Panc1 (cell line): ENCODE data around the gene FARP1. TPM values are rescaled to one million over a fixed set of nuclear protein-coding genes. Genes with fewer than 3 reads are reported as not detected.

ENCODE experiments used
- ATAC-seq: fragments of 200-7000 bp; cut with Tn5 transposase; 2 replicates; pipeline ENCODE4 v1.9.1; 2020; ENCODE audit warnings: mild to moderate bottlenecking, moderate library complexity
- BruUV-seq: library from RNA; stranded (reverse); fragments of 400-500 nt; replicated peaks from 2 replicates; lab custom pipeline; 2021; lab: Mats Ljungman, UMichigan
- CTCF ChIA-PET: fragments of 300-600 bp; sonication (Branson Sonifier 250); formaldehyde crosslinking; loops from one replicate; lab custom pipeline; 2022; ENCODE audit warnings: antibody characterized with exemption; lab: Charles Lee
- POLR2A ChIA-PET: fragments of 300-600 bp; sonication (Branson Sonifier 250); formaldehyde crosslinking; loops from one replicate; lab custom pipeline; 2022; ENCODE audit warnings: antibody characterized with exemption; lab: Charles Lee
- DNase-seq: peaks from one replicate; pipeline ENCODE4 v3.0.0-alpha.2; 2010; ENCODE audit warnings: low read depth, low spot score
- H3K27ac ChIP-seq: 2 replicates; pipeline ENCODE4 v1.5.1; 2011; ENCODE audit warnings: mild to moderate bottlenecking, low read length, inconsistent platforms
- H3K27me3 ChIP-seq: fragments of 200-500 bp; sonication (Bioruptor generic); 2 replicates; pipeline ENCODE4 v1.6.0; 2014; ENCODE audit warnings: low read length, inconsistent platforms; ENCODE audit not compliant: control insufficient read depth, insufficient read depth
- H3K36me3 ChIP-seq: fragments of 200-500 bp; sonication (Bioruptor generic); 2 replicates; pipeline ENCODE4 v1.5.1; 2014; ENCODE audit warnings: inconsistent platforms, mild to moderate bottlenecking, low read length, moderate library complexity; ENCODE audit not compliant: control insufficient read depth, insufficient read depth
- H3K4me1 ChIP-seq: 2 replicates; pipeline ENCODE4 v1.5.1; 2011; ENCODE audit warnings: inconsistent platforms, mild to moderate bottlenecking, low read length, moderate library complexity; ENCODE audit not compliant: control insufficient read depth, insufficient read depth
- H3K4me3 ChIP-seq, 2 experiments: 2 replicates each; pipeline ENCODE4 v1.5.1; 2011 to 2012; ENCODE audit warnings: low read depth in 2 of 2, low read length in 2 of 2, mild to moderate bottlenecking in 2 of 2, inconsistent platforms in 1 of 2, moderate library complexity in 1 of 2
- H3K9me3 ChIP-seq: fragments of 200-500 bp; sonication (Bioruptor generic); 2 replicates; pipeline ENCODE4 v1.5.1; 2014; ENCODE audit warnings: low read depth, mild to moderate bottlenecking, inconsistent platforms, low read length, moderate library complexity; ENCODE audit not compliant: control insufficient read depth, insufficient read depth
- CTCF ChIP-seq: fragments of 450-650 bp; IDR thresholded peaks from 2 replicates; pipeline ENCODE4 v1.5.1; 2017; ENCODE audit warnings: mild to moderate bottlenecking
- POLR2AphosphoS5 ChIP-seq: IDR thresholded peaks from 2 replicates; pipeline ENCODE4 v1.6.1; 2012; ENCODE audit warnings: mild to moderate bottlenecking, low read depth, low read length, moderate library complexity
- SIN3A ChIP-seq: IDR thresholded peaks from 2 replicates; pipeline ENCODE4 v1.6.1; 2012; ENCODE audit warnings: low read depth, mild to moderate bottlenecking, low read length, moderate library complexity, borderline replicate concordance; ENCODE audit not compliant: insufficient read depth
- TCF7L2 ChIP-seq: IDR thresholded peaks from 2 replicates; pipeline ENCODE4 v1.6.1; 2011; ENCODE audit warnings: mild to moderate bottlenecking, low read depth, low read length, inconsistent platforms
- in situ Hi-C: cut with HindIII; loops from 2 replicates; pipeline ENCODE4 v1.10.0; 2016; ENCODE audit warnings: low sequenced_read_pairs, low pct_unique_long_range_greater_than_20kb
- intact Hi-C: fragments of 100-400 bp; cut with micrococcal nuclease; formaldehyde crosslinking; loops from one replicate; pipeline ENCODE4 v1.10.0; 2022; ENCODE audit not compliant: unreplicated experiment
- total RNA-seq: library from RNA; stranded (reverse); gene quantifications from one replicate; pipeline ENCODE4 v1.2.1, GENCODE V29; 2021; ENCODE audit not compliant: unreplicated experiment
- TF ChIP-seq, protein P1 (sequence below), 2 experiments: IDR thresholded peaks; 2 replicates each; pipeline ENCODE4 v1.6.1; 2011 to 2012; ENCODE audit warnings: low read depth in 2 of 2, control low read depth in 1 of 2, low read length in 1 of 2, mild to moderate bottlenecking in 1 of 2, moderate library complexity in 1 of 2; ENCODE audit not compliant: insufficient read depth in 1 of 2

FARP1 gene
- total RNA-seq, 1 experiment from 2014 or later, result 61.9 TPM

GRCh38 chr13:98483601-98484288 is 340.9 kb downstream of the FARP1 start:
- H3K27me3 ChIP-seq, result no peaks in the 10 kb centered on the region
- intact Hi-C loops, result no loop called here
- in situ Hi-C loops, result no loop called here
- no peak for TF ChIP-seq CTCF
- no peaks in the 10 kb centered on the region for H3K36me3 ChIP-seq
- CTCF ChIA-PET, result interaction anchor here (0.6 kb wide), 1 partner anchor 10 kb away, joined by 5 read pairs; no protein-coding TSS in a partner anchor
- BruUV-seq, result no TSS peak
- peaks cover 7% of the 10 kb centered on the region for H3K4me1 ChIP-seq
- ATAC-seq (no peak), DNase-seq (no peak)
- no peak overlapping the region for H3K27ac ChIP-seq
- H3K4me3 ChIP-seq, result no peak overlapping the region
- no peaks in the 10 kb centered on the region for H3K9me3 ChIP-seq
- POLR2A ChIA-PET, result no interaction called here

GRCh38 chr13:98484289-98485219 is 341.7 kb downstream of the FARP1 start:
- ChIA-PET CTCF (interaction anchor here (0.6 kb wide), 1 partner anchor 9 kb away, joined by 5 read pairs; no protein-coding TSS in a partner anchor), POLR2A (interaction anchor here (0.5 to 0.6 kb wide), 2 partner anchors 59 to 141 kb away, joined by 3 read pairs; no protein-coding TSS in a partner anchor)
- TF ChIP-seq TCF7L2, result no peak
- no peak for TF ChIP-seq SIN3A
- TF ChIP-seq, protein P1, sequence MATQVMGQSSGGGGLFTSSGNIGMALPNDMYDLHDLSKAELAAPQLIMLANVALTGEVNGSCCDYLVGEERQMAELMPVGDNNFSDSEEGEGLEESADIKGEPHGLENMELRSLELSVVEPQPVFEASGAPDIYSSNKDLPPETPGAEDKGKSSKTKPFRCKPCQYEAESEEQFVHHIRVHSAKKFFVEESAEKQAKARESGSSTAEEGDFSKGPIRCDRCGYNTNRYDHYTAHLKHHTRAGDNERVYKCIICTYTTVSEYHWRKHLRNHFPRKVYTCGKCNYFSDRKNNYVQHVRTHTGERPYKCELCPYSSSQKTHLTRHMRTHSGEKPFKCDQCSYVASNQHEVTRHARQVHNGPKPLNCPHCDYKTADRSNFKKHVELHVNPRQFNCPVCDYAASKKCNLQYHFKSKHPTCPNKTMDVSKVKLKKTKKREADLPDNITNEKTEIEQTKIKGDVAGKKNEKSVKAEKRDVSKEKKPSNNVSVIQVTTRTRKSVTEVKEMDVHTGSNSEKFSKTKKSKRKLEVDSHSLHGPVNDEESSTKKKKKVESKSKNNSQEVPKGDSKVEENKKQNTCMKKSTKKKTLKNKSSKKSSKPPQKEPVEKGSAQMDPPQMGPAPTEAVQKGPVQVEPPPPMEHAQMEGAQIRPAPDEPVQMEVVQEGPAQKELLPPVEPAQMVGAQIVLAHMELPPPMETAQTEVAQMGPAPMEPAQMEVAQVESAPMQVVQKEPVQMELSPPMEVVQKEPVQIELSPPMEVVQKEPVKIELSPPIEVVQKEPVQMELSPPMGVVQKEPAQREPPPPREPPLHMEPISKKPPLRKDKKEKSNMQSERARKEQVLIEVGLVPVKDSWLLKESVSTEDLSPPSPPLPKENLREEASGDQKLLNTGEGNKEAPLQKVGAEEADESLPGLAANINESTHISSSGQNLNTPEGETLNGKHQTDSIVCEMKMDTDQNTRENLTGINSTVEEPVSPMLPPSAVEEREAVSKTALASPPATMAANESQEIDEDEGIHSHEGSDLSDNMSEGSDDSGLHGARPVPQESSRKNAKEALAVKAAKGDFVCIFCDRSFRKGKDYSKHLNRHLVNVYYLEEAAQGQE (IDR thresholded peaks at IDR 0.05; ENCODE audit: insufficient read depth in 1 of 2, low read depth in 2 of 2, low read length in 1 of 2), result no peak
- TF ChIP-seq CTCF, result no peak
- TF ChIP-seq POLR2AphosphoS5, result no peak
- peak; percentile 53 for DNase-seq
- H3K27ac ChIP-seq, result no peak overlapping the region; the same call in 1 of the 2 replicates
- peak; percentile 58 for ATAC-seq
- peaks cover 7% of the 10 kb centered on the region for H3K4me1 ChIP-seq
- no peaks in the 10 kb centered on the region for H3K9me3 ChIP-seq
- H3K27me3 ChIP-seq, result no peaks in the 10 kb centered on the region
- no TSS peak for BruUV-seq
- peak overlapping the region in 1 of 2 experiments; percentile 18; a peak in 1 of 4 replicates for H3K4me3 ChIP-seq
- no peaks in the 10 kb centered on the region for H3K36me3 ChIP-seq
- in situ Hi-C loops (no loop called here), intact Hi-C loops (no loop called here)
